Measurements from ENCODE around the gene AKAP10.

DNA sequence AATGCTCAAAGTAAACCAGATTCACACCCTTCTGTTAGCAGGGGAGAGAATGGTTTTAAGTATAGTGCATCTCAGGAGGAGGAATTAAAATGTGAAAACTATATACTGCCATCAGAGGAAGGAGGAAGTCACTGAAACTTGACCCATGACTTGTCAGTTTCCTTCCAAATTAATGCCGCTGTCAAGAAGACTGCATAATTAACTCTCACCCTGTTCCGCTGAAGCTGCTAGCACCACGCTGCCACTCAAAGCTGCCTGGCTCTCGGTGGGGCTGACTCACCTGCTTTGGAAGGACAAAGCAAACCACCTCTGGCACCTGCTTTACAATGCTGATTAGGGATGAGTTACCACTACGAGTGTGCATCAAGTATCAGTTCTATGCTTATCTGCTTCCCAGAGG is 72.1 kb downstream of the AKAP10 start:
- TF ChIP-seq, protein P1, sequence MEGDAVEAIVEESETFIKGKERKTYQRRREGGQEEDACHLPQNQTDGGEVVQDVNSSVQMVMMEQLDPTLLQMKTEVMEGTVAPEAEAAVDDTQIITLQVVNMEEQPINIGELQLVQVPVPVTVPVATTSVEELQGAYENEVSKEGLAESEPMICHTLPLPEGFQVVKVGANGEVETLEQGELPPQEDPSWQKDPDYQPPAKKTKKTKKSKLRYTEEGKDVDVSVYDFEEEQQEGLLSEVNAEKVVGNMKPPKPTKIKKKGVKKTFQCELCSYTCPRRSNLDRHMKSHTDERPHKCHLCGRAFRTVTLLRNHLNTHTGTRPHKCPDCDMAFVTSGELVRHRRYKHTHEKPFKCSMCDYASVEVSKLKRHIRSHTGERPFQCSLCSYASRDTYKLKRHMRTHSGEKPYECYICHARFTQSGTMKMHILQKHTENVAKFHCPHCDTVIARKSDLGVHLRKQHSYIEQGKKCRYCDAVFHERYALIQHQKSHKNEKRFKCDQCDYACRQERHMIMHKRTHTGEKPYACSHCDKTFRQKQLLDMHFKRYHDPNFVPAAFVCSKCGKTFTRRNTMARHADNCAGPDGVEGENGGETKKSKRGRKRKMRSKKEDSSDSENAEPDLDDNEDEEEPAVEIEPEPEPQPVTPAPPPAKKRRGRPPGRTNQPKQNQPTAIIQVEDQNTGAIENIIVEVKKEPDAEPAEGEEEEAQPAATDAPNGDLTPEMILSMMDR (IDR thresholded peaks at IDR 0.05; ENCODE audit: low read length), result no peak
- no peak for TF ChIP-seq EZH2 (optimal IDR thresholded peaks at IDR 0.05; ENCODE audit: low read depth, low read length)
- TF ChIP-seq EZH2phosphoT487 (IDR thresholded peaks at IDR 0.05; ENCODE audit: low read length), result no peak

Data from MM.1S (cell line).